Measurements from ENCODE around the gene PDZK1. TPM values are rescaled to one million over a fixed set of nuclear protein-coding genes. Genes with fewer than 3 reads are reported as not detected.

PDZK1 gene
- total RNA-seq, 1 donor = 0.36 TPM

DNA sequence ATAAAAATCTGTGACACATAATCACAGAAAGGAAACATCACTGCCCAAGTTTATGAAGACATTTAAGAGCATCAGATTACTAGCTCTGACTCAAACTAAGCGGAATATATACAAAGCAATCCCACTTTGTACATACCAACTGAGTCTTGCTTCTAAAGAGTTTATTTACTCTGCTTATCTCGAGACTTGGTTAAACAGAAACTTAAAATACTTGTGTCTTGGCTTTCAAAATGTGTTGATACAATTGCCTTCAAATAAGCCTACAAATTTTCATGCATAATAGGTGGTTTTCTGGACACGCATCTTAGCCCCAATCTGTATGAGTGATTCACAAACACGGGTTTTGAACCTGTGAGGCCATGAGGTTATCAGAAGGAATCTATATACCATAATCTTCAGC lies 33.1 kb upstream of the PDZK1 start:
- H3K27me3 ChIP-seq (ENCODE audit: insufficient read depth, low read length) = no peaks in the 10 kb centered on the region
- peak; percentile 84 for DNase-seq (ENCODE audit: insufficient read length, low spot score, missing footprints)
- TF ChIP-seq, protein P1, sequence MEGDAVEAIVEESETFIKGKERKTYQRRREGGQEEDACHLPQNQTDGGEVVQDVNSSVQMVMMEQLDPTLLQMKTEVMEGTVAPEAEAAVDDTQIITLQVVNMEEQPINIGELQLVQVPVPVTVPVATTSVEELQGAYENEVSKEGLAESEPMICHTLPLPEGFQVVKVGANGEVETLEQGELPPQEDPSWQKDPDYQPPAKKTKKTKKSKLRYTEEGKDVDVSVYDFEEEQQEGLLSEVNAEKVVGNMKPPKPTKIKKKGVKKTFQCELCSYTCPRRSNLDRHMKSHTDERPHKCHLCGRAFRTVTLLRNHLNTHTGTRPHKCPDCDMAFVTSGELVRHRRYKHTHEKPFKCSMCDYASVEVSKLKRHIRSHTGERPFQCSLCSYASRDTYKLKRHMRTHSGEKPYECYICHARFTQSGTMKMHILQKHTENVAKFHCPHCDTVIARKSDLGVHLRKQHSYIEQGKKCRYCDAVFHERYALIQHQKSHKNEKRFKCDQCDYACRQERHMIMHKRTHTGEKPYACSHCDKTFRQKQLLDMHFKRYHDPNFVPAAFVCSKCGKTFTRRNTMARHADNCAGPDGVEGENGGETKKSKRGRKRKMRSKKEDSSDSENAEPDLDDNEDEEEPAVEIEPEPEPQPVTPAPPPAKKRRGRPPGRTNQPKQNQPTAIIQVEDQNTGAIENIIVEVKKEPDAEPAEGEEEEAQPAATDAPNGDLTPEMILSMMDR (IDR thresholded peaks at IDR 0.05; ENCODE audit: extremely low read depth, low read depth, low read length) = no peak
- peak overlapping the region; percentile 23 for H3K4me2 ChIP-seq (ENCODE audit: insufficient read depth, low read length)
- no peaks in the 10 kb centered on the region for H3K79me2 ChIP-seq (ENCODE audit: insufficient read depth, low read length)
- no peaks in the 10 kb centered on the region for H3K9me3 ChIP-seq (ENCODE audit: low read depth, low read length)
- H3K4me1 ChIP-seq (ENCODE audit: insufficient read depth, low read length) = peaks cover 8% of the 10 kb centered on the region
- peaks cover 20% of the 10 kb centered on the region for H3K36me3 ChIP-seq (ENCODE audit: insufficient read depth, low read length)
- H4K20me1 ChIP-seq (ENCODE audit: insufficient read depth, low read length) = no peaks in the 10 kb centered on the region
- no peak overlapping the region for H3K4me3 ChIP-seq (ENCODE audit: insufficient read depth, low read length)
- no peak overlapping the region for H2AFZ ChIP-seq (ENCODE audit: low read length)
- peak overlapping the region; percentile 15 for H3K27ac ChIP-seq (ENCODE audit: low read depth, low read length)

DNA sequence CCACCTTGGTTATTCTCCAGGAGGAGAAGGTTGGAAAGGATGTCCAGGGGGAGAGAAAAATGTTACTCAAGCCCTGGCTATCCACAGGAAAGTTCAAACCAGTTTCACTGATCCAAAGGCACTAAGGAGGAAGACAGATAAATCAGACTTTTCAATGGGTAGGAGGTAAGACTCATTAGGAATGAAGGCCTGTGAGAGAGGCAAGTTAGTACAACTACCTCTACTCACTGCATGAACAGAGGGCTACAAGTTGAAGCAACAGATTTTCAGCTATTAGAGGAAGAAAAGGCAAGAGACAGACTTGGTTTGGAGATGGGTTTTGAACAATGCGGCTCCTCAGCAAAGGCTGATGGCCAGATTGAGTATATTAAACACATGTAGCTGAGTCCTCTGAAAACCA lies 29.0 kb upstream of the PDZK1 start:
- Histone ChIP-seq H4K20me1 (ENCODE audit: insufficient read depth, low read length) (no peaks in the 10 kb centered on the region), H3K4me2 (ENCODE audit: insufficient read depth, low read length) (no peak overlapping the region), H3K9me3 (ENCODE audit: low read depth, low read length) (no peaks in the 10 kb centered on the region), H3K4me1 (ENCODE audit: insufficient read depth, low read length) (peaks cover 13% of the 10 kb centered on the region), H3K27ac (ENCODE audit: low read depth, low read length) (no peak overlapping the region), H3K4me3 (ENCODE audit: insufficient read depth, low read length) (no peak overlapping the region), H3K27me3 (ENCODE audit: insufficient read depth, low read length) (no peaks in the 10 kb centered on the region), H3K79me2 (ENCODE audit: insufficient read depth, low read length) (no peaks in the 10 kb centered on the region), H3K36me3 (ENCODE audit: insufficient read depth, low read length) (peaks cover 2% of the 10 kb centered on the region), H2AFZ (ENCODE audit: low read length) (no peak overlapping the region)
- DNase-seq (ENCODE audit: insufficient read length, low spot score, missing footprints) = no peak
- TF ChIP-seq, protein P1 (IDR thresholded peaks at IDR 0.05; ENCODE audit: extremely low read depth, low read depth, low read length) = no peak

DNA sequence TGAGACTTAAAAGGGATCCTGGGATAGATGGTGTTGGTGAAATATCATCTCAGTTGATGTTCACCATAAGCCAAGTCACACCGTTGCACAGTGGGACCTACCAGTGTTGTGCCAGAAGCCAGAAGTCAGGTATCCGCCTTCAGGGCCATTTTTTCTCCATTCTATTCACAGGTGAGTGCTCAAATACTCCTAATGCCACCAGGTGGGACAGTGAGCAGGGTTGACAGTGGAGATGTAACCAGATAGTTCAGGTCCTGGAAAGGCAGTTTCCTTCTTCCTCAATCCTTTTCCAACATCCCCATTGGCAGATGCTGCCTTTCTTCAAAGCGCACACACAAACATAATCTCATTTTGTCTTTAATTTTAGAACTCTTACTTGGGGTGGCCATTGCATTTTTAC lies 23.7 kb upstream of the PDZK1 start:
- H3K4me2 ChIP-seq (ENCODE audit: insufficient read depth, low read length) = no peak overlapping the region
- H3K79me2 ChIP-seq (ENCODE audit: insufficient read depth, low read length) = no peaks in the 10 kb centered on the region
- DNase-seq (ENCODE audit: insufficient read length, low spot score, missing footprints) = no peak

DNA sequence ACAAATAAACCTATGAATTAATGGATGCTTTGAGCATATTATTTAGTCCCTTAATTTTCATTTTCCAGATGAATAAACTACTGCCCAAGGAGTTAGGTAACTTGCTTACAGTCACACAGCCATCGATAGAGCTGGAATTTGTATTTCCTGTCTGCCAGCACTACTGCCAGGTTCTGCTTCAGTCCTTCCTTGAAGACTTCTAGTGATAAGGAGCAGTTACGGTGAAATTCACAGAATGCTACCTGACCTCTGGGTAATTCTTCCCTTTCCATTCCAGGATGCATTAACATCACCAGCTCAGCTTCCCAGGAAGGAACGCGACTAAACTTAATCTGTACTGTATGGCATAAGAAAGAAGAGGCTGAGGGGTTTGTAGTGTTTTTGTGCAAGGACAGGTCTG lies 23.3 kb upstream of the PDZK1 start:
- TF ChIP-seq, protein P1 (IDR thresholded peaks at IDR 0.05; ENCODE audit: extremely low read depth, low read depth, low read length) = no peak
- Histone ChIP-seq H3K27me3 (ENCODE audit: insufficient read depth, low read length) (no peaks in the 10 kb centered on the region), H3K9me3 (ENCODE audit: low read depth, low read length) (no peaks in the 10 kb centered on the region)

More for the DNA sequence above, 23.7 kb upstream of the PDZK1 start:
- Histone ChIP-seq H3K4me3 (ENCODE audit: insufficient read depth, low read length) (no peak overlapping the region), H3K9me3 (ENCODE audit: low read depth, low read length) (no peaks in the 10 kb centered on the region), H3K27me3 (ENCODE audit: insufficient read depth, low read length) (no peaks in the 10 kb centered on the region), H4K20me1 (ENCODE audit: insufficient read depth, low read length) (no peaks in the 10 kb centered on the region), H3K27ac (ENCODE audit: low read depth, low read length) (no peak overlapping the region), H3K36me3 (ENCODE audit: insufficient read depth, low read length) (no peaks in the 10 kb centered on the region), H3K4me1 (ENCODE audit: insufficient read depth, low read length) (peaks cover 19% of the 10 kb centered on the region), H2AFZ (ENCODE audit: low read length) (no peak overlapping the region)
- TF ChIP-seq, protein P1 (IDR thresholded peaks at IDR 0.05; ENCODE audit: extremely low read depth, low read depth, low read length) = no peak

More for the DNA sequence above, 23.3 kb upstream of the PDZK1 start:
- Histone ChIP-seq H3K4me3 (ENCODE audit: insufficient read depth, low read length) (no peak overlapping the region), H2AFZ (ENCODE audit: low read length) (no peak overlapping the region), H3K4me2 (ENCODE audit: insufficient read depth, low read length) (no peak overlapping the region), H3K27ac (ENCODE audit: low read depth, low read length) (no peak overlapping the region), H3K36me3 (ENCODE audit: insufficient read depth, low read length) (no peaks in the 10 kb centered on the region), H3K4me1 (ENCODE audit: insufficient read depth, low read length) (peaks cover 19% of the 10 kb centered on the region), H3K79me2 (ENCODE audit: insufficient read depth, low read length) (no peaks in the 10 kb centered on the region), H4K20me1 (ENCODE audit: insufficient read depth, low read length) (no peaks in the 10 kb centered on the region)
- DNase-seq (ENCODE audit: insufficient read length, low spot score, missing footprints) = no peak
